DOHH2 (cell line): ENCODE data around the gene DNMT3A.
A peak's percentile ranks its signal among the peaks of the same experiment; 100 is the strongest.

ENCODE experiments used
- H3F3A ChIP-seq: fragments of 200-600 bp; sonication (generic), shearing (Covaris generic); 2 replicates; pipeline ENCODE4 v1.6.0; 2016; ENCODE audit warnings: antibody characterized with exemption, mild to moderate bottlenecking; ENCODE audit not compliant: control insufficient read depth, insufficient read depth
- H3K27ac ChIP-seq: fragments of 200-600 bp; sonication (generic); 2 replicates; pipeline ENCODE4 v1.5.1; 2014; ENCODE audit warnings: low read depth, mild to moderate bottlenecking, low read length, moderate library complexity
- H3K27me3 ChIP-seq: fragments of 200-600 bp; sonication (generic); 2 replicates; pipeline ENCODE4 v1.6.1; 2014; ENCODE audit warnings: mild to moderate bottlenecking, low read length, mixed read lengths; ENCODE audit not compliant: control insufficient read depth
- H3K36me3 ChIP-seq: fragments of 200-600 bp; sonication (generic); 2 replicates; pipeline ENCODE4 v1.6.1; 2014; ENCODE audit warnings: mild to moderate bottlenecking, low read length, moderate library complexity, mixed read lengths; ENCODE audit not compliant: control insufficient read depth
- H3K4me1 ChIP-seq: fragments of 200-600 bp; sonication (generic); 2 replicates; pipeline ENCODE4 v1.6.1; 2014; ENCODE audit warnings: mild to moderate bottlenecking, low read length, mixed read lengths; ENCODE audit not compliant: control insufficient read depth
- H3K4me2 ChIP-seq: fragments of 200-600 bp; sonication (generic); 2 replicates; pipeline ENCODE4 v1.6.0; 2014; ENCODE audit warnings: mild to moderate bottlenecking, low read length, moderate library complexity
- H3K4me3 ChIP-seq: fragments of 200-600 bp; sonication (generic); 2 replicates; pipeline ENCODE4 v1.5.1; 2014; ENCODE audit warnings: mild to moderate bottlenecking, low read length, mixed read lengths
- H3K79me2 ChIP-seq: fragments of 200-600 bp; sonication (generic); 2 replicates; pipeline ENCODE4 v1.6.1; 2014; ENCODE audit warnings: mild to moderate bottlenecking, low read length, mixed read lengths; ENCODE audit not compliant: control insufficient read depth
- H3K9me2 ChIP-seq: fragments of 200-600 bp; sonication (generic); replicated peaks from 2 replicates; pipeline ENCODE4 v1.6.1; 2014; ENCODE audit warnings: mild to moderate bottlenecking, low read length, mixed read lengths; ENCODE audit not compliant: control insufficient read depth
- H3K9me3 ChIP-seq: fragments of 200-600 bp; sonication (generic); 2 replicates; pipeline ENCODE4 v1.6.1; 2014; ENCODE audit warnings: antibody characterized with exemption, low read length, mixed read lengths; ENCODE audit not compliant: control insufficient read depth, insufficient read depth
- H4K20me1 ChIP-seq: fragments of 200-600 bp; sonication (generic); 2 replicates; pipeline ENCODE4 v1.6.0; 2014; ENCODE audit warnings: low read depth, mild to moderate bottlenecking, antibody characterized with exemption, low read length, moderate library complexity; ENCODE audit not compliant: control insufficient read depth, insufficient read depth
- CTCF ChIP-seq: fragments of 200-600 bp; sonication (generic); IDR thresholded peaks from one replicate; pipeline ENCODE4 v1.5.1; 2014; ENCODE audit warnings: antibody characterized with exemption, mild to moderate bottlenecking, low read depth, low read length; ENCODE audit not compliant: poor library complexity, severe bottlenecking
- EZH2phosphoT487 ChIP-seq: fragments of 200-600 bp; sonication (generic); IDR thresholded peaks from 2 replicates; pipeline ENCODE4 v1.6.1; 2017; ENCODE audit warnings: borderline replicate concordance, mild to moderate bottlenecking, antibody characterized with exemption, low read length, moderate library complexity, mixed read lengths

The DNMT3A gene

DNA sequence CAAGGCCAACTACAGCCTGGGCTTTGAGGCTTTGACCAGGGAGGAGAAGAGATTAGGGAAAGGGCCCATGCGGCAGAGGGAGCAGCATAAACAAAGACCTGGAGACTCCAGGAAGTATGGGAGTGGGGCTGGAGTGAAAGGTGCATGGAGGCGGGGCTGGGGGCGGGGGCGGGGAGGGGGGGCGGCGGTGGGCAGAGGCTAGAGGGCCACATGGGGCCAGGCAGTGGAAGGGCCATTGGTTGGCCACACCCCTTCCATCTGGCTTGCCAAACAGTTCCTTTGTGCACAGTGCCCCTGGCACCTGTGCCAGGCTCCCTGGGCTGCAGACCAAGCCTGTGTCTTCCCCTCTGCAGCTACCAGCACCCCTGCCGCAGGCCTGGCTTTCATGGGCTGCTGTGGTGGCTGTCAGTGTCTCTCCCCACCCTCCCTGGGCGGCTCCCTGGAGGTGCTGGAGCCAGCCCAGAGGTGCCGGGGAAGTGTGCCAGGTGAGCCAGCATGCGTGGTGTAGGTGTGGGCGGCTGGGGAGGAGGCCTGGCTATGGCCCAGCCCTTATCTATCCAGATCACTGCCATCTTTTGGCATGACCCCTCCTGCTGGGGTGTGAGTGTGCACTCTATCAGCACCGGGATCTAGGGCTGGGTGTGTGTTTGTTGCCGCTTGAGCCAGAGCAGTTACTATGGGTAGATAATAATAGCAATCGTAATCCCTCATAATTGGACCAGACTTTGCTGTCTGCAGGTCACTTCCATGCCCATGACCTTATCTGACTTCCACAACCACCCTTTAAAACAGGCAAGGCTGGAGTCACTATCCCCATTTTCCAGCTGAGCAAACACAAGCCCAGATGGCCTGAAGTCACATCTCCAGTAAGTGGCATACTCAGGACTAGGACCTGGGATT, 30.5 kb downstream of the DNMT3A start:
- H3K4me1 ChIP-seq = peaks cover 25% of the 10 kb centered on the region
- H3K4me2 ChIP-seq = no peak overlapping the region
- H3K27ac ChIP-seq = no peak overlapping the region

DNA sequence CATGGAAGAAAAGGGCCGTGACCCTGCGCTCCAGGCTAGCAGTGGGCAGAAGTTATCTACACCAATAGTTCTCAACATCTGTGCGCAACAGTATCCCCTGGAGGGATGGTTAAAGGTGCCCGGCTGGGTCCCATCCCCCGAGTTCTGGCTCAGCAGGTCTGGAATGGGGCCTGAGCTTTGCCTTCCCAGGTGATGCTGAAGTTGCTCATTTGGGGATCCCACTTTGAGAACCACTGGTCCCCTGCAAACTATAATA, 31.1 kb downstream of the DNMT3A start:
- no peaks in the 10 kb centered on the region for H3K27me3 ChIP-seq
- H3K9me2 ChIP-seq = no peaks in the 10 kb centered on the region
- H3F3A ChIP-seq = no peaks in the 10 kb centered on the region
- H3K4me2 ChIP-seq = no peak overlapping the region
- no peaks in the 10 kb centered on the region for H3K9me3 ChIP-seq
- H3K36me3 ChIP-seq = no peaks in the 10 kb centered on the region
- peaks cover 20% of the 10 kb centered on the region for H3K4me1 ChIP-seq
- H3K27ac ChIP-seq = no peak overlapping the region
- no peak overlapping the region for H3K4me3 ChIP-seq
- H4K20me1 ChIP-seq = no peaks in the 10 kb centered on the region; the same call in 1 of the 2 replicates
- TF ChIP-seq CTCF = no peak
- H3K79me2 ChIP-seq = no peaks in the 10 kb centered on the region

More for the DNA sequence above, 30.5 kb downstream of the DNMT3A start:
- H3K79me2 ChIP-seq = no peaks in the 10 kb centered on the region
- no peaks in the 10 kb centered on the region for H3K9me3 ChIP-seq
- no peak overlapping the region for H3K4me3 ChIP-seq
- no peaks in the 10 kb centered on the region; the same call in 1 of the 2 replicates for H4K20me1 ChIP-seq
- TF ChIP-seq EZH2phosphoT487 (no peak), CTCF (no peak)
- H3K36me3 ChIP-seq = no peaks in the 10 kb centered on the region
- no peaks in the 10 kb centered on the region for H3K27me3 ChIP-seq
- H3K9me2 ChIP-seq = no peaks in the 10 kb centered on the region
- no peaks in the 10 kb centered on the region for H3F3A ChIP-seq

- no peaks in the 10 kb centered on the region for H3F3A ChIP-seq
- H3K4me1 ChIP-seq = peaks cover 7% of the 10 kb centered on the region
- TF ChIP-seq EZH2phosphoT487 (no peak), CTCF (peak; percentile 82)
- no peaks in the 10 kb centered on the region for H3K79me2 ChIP-seq
- no peaks in the 10 kb centered on the region for H3K36me3 ChIP-seq
- H3K4me3 ChIP-seq = no peak overlapping the region
- H3K9me2 ChIP-seq = no peaks in the 10 kb centered on the region
- no peaks in the 10 kb centered on the region for H3K27me3 ChIP-seq
- no peak overlapping the region for H3K4me2 ChIP-seq
- no peaks in the 10 kb centered on the region; the same call in 1 of the 2 replicates for H4K20me1 ChIP-seq
- H3K27ac ChIP-seq = no peak overlapping the region
- no peaks in the 10 kb centered on the region for H3K9me3 ChIP-seq
These were observed 32.3 kb downstream of the DNMT3A start for GRCh38 chr2:25309402-25309801.
